Measurements from ENCODE around the gene STUM. TPM values are rescaled to one million over a fixed set of nuclear protein-coding genes. Genes with fewer than 3 reads are reported as not detected.
A peak's percentile ranks its signal among the peaks of the same experiment; 100 is the strongest.

STUM gene
- total RNA-seq, 1 experiment from 2014 or later = 0.03 TPM

DNA sequence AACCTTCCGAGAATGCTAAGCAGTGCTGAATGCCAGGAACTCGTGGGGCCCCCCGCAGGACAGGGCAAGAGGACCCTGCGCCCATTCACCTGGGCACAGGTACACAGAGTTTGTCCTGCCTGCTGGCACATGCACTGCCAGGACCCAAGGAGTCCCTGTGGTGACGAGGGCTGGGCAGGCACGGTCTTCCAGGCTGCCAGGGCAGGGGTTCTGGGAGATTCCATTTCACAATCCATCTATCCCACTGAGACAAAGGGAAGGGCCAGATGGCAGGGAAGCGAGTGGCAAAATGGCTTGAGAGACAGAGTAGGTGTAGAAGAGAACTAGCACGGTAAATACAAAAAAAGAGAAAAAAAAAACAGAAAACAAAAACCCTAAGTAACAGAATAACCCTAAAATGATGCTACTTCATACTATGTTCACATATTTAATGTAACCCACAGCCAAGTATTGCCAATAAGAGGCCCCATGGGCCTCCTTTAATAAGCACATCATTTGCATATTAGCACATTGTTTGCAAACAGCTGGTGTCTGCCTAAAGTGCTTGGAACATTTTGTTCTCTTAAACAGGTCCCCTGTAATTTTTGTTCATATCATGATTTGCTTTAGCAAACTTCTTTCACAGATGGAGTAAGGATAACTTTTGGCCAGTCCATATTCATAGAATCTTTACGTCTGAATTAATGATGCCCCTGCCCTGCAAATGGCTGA lies 83.8 kb downstream of the STUM start:
- Histone ChIP-seq H3K36me3 (ENCODE audit: control insufficient read depth, insufficient read depth, low read length) (no peaks in the 10 kb centered on the region), H3K4me1 (ENCODE audit: control insufficient read depth, insufficient read depth, low read length) (no peaks in the 10 kb centered on the region; the same call in 1 of the 2 replicates), H3K27me3 (ENCODE audit: control insufficient read depth, insufficient read depth, low read length) (no peaks in the 10 kb centered on the region), H3K4me3 (ENCODE audit: low read depth in 2 of 2, low read length in 2 of 2) (no peak overlapping the region), H3K27ac (ENCODE audit: low read length) (no peak overlapping the region), H3K9me3 (ENCODE audit: control insufficient read depth, insufficient read depth, low read depth, low read length) (no peaks in the 10 kb centered on the region)
- in situ Hi-C loops (cut with HindIII; ENCODE audit: low pct_unique_long_range_greater_than_20kb, low sequenced_read_pairs) (no loop called here), intact Hi-C loops (cut with micrococcal nuclease; ENCODE audit: unreplicated experiment) (no loop called here)
- ATAC-seq (no peak), DNase-seq (ENCODE audit: low read depth, low spot score) (no peak)
- TF ChIP-seq, protein P1, sequence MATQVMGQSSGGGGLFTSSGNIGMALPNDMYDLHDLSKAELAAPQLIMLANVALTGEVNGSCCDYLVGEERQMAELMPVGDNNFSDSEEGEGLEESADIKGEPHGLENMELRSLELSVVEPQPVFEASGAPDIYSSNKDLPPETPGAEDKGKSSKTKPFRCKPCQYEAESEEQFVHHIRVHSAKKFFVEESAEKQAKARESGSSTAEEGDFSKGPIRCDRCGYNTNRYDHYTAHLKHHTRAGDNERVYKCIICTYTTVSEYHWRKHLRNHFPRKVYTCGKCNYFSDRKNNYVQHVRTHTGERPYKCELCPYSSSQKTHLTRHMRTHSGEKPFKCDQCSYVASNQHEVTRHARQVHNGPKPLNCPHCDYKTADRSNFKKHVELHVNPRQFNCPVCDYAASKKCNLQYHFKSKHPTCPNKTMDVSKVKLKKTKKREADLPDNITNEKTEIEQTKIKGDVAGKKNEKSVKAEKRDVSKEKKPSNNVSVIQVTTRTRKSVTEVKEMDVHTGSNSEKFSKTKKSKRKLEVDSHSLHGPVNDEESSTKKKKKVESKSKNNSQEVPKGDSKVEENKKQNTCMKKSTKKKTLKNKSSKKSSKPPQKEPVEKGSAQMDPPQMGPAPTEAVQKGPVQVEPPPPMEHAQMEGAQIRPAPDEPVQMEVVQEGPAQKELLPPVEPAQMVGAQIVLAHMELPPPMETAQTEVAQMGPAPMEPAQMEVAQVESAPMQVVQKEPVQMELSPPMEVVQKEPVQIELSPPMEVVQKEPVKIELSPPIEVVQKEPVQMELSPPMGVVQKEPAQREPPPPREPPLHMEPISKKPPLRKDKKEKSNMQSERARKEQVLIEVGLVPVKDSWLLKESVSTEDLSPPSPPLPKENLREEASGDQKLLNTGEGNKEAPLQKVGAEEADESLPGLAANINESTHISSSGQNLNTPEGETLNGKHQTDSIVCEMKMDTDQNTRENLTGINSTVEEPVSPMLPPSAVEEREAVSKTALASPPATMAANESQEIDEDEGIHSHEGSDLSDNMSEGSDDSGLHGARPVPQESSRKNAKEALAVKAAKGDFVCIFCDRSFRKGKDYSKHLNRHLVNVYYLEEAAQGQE (IDR thresholded peaks at IDR 0.05; ENCODE audit: insufficient read depth in 1 of 2, low read depth in 2 of 2, low read length in 1 of 2) = no peak
- ChIA-PET POLR2A (no interaction called here), CTCF (interaction anchor here (1.1 kb wide), 1 partner anchor 216 kb away, joined by 3 read pairs; no protein-coding TSS in a partner anchor)
- no TSS peak for BruUV-seq (replicated peaks)

GRCh38 chr1:226632922-226633351 lies 84.4 kb downstream of the STUM start:
- CTCF ChIA-PET = interaction anchor here (0.5 to 1.1 kb wide), 2 partner anchors 85 to 215 kb away, joined by 3 to 4 read pairs; no protein-coding TSS in a partner anchor
- TSS peak; percentile 53 for BruUV-seq (replicated peaks)
- in situ Hi-C loops (cut with HindIII; ENCODE audit: low pct_unique_long_range_greater_than_20kb, low sequenced_read_pairs) = no loop called here

More at GRCh38 chr1:226632922-226633351, 84.4 kb downstream of the STUM start:
- no peaks in the 10 kb centered on the region for H3K36me3 ChIP-seq (ENCODE audit: control insufficient read depth, insufficient read depth, low read length)
- no peak overlapping the region for H3K4me3 ChIP-seq (ENCODE audit: low read depth in 2 of 2, low read length in 2 of 2)
- no peaks in the 10 kb centered on the region for H3K9me3 ChIP-seq (ENCODE audit: control insufficient read depth, insufficient read depth, low read depth, low read length)
- POLR2A ChIA-PET = interaction anchor here (0.6 kb wide), 1 partner anchor 14 kb away, joined by 3 read pairs; no protein-coding TSS in a partner anchor
- DNase-seq (ENCODE audit: low read depth, low spot score) = no peak
- intact Hi-C loops (cut with micrococcal nuclease; ENCODE audit: unreplicated experiment) = no loop called here
- no peak for ATAC-seq
- H3K27ac ChIP-seq (ENCODE audit: low read length) = no peak overlapping the region
- TF ChIP-seq, protein P2, sequence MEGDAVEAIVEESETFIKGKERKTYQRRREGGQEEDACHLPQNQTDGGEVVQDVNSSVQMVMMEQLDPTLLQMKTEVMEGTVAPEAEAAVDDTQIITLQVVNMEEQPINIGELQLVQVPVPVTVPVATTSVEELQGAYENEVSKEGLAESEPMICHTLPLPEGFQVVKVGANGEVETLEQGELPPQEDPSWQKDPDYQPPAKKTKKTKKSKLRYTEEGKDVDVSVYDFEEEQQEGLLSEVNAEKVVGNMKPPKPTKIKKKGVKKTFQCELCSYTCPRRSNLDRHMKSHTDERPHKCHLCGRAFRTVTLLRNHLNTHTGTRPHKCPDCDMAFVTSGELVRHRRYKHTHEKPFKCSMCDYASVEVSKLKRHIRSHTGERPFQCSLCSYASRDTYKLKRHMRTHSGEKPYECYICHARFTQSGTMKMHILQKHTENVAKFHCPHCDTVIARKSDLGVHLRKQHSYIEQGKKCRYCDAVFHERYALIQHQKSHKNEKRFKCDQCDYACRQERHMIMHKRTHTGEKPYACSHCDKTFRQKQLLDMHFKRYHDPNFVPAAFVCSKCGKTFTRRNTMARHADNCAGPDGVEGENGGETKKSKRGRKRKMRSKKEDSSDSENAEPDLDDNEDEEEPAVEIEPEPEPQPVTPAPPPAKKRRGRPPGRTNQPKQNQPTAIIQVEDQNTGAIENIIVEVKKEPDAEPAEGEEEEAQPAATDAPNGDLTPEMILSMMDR (IDR thresholded peaks at IDR 0.05) = no peak
- TF ChIP-seq TCF7L2 (IDR thresholded peaks at IDR 0.05; ENCODE audit: low read depth, low read length) (no peak), POLR2AphosphoS5 (IDR thresholded peaks at IDR 0.05; ENCODE audit: low read depth, low read length) (no peak), SIN3A (IDR thresholded peaks at IDR 0.05; ENCODE audit: borderline replicate concordance, insufficient read depth, low read depth, low read length) (no peak)
- TF ChIP-seq, protein P1 (IDR thresholded peaks at IDR 0.05; ENCODE audit: insufficient read depth in 1 of 2, low read depth in 2 of 2, low read length in 1 of 2) = no peak
- H3K4me1 ChIP-seq (ENCODE audit: control insufficient read depth, insufficient read depth, low read length) = no peaks in the 10 kb centered on the region; the same call in 1 of the 2 replicates
- no peaks in the 10 kb centered on the region for H3K27me3 ChIP-seq (ENCODE audit: control insufficient read depth, insufficient read depth, low read length)

Measured in Panc1 (cell line).